Prostate gland (tissue), 2 donors: ENCODE data around the gene DZIP3.

Experiments
- POLR2AphosphoS5 ChIP-seq: sonication (generic); formaldehyde crosslinking; IDR thresholded peaks from one replicate; pipeline ENCODE4 v1.6.1; 2017; ENCODE audit warnings: antibody characterized with exemption
- TF ChIP-seq, protein P1 (sequence below), 4 experiments: fragments of 200-600 bp in 2 of 4; fragments of 450-650 bp in 2 of 4; sonication (generic) in 2 of 4; IDR thresholded peaks; 1 replicate in 3 of 4; 2 replicates in 1 of 4; pipeline ENCODE4 v1.5.1; 2016 to 2019; ENCODE audit warnings: antibody characterized with exemption in 4 of 4, mild to moderate bottlenecking in 2 of 4, moderate library complexity in 2 of 4

DNA sequence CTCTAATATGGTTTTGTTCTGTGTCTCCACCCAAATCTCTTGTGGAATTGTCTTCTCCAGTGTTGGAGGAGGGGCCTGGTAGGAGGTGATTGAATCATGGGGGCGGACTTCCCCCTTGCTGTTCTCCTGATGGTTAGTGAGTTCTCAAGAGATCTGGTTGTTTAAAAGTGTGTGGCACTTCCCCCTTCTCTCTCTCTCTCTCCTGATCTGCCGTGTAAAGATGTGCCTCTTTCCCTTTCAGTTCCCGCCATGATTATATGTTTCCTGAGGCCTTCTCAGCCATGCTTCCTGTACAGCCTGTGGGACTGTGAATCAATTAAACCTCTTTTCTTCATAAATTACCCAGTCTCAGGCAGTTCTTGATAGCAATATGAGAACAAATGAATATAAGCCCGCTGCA is 134.6 kb downstream of the DZIP3 start:
- TF ChIP-seq, protein P1, sequence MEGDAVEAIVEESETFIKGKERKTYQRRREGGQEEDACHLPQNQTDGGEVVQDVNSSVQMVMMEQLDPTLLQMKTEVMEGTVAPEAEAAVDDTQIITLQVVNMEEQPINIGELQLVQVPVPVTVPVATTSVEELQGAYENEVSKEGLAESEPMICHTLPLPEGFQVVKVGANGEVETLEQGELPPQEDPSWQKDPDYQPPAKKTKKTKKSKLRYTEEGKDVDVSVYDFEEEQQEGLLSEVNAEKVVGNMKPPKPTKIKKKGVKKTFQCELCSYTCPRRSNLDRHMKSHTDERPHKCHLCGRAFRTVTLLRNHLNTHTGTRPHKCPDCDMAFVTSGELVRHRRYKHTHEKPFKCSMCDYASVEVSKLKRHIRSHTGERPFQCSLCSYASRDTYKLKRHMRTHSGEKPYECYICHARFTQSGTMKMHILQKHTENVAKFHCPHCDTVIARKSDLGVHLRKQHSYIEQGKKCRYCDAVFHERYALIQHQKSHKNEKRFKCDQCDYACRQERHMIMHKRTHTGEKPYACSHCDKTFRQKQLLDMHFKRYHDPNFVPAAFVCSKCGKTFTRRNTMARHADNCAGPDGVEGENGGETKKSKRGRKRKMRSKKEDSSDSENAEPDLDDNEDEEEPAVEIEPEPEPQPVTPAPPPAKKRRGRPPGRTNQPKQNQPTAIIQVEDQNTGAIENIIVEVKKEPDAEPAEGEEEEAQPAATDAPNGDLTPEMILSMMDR (IDR thresholded peaks at IDR 0.05): no peak
- TF ChIP-seq POLR2AphosphoS5: no peak
